ENCODE results near the gene EYS. TPM values are rescaled to one million over a fixed set of nuclear protein-coding genes. Genes with fewer than 3 reads are reported as not detected.

EYS gene
- polyA plus RNA-seq, 1 experiment: not detected

DNA sequence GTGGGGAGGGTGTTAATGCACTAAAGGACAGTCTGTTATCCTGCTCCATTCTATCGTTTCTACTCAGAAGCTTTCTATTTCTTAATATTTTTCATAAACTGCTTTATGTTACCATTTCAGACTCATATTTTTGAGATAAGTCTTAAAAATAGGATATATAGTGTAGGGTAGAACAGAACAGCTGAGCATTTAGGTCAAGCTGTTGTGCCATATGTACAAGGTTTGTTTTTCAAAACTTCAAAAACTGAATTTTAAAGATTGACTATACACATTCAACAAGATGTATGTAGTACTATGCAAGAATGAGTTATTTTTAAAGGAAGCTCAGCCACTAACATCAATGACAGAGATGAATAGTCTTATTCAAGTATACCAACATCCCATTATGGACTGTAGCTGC lies 1634.3 kb downstream of the EYS start:
- TF ChIP-seq, protein P1, sequence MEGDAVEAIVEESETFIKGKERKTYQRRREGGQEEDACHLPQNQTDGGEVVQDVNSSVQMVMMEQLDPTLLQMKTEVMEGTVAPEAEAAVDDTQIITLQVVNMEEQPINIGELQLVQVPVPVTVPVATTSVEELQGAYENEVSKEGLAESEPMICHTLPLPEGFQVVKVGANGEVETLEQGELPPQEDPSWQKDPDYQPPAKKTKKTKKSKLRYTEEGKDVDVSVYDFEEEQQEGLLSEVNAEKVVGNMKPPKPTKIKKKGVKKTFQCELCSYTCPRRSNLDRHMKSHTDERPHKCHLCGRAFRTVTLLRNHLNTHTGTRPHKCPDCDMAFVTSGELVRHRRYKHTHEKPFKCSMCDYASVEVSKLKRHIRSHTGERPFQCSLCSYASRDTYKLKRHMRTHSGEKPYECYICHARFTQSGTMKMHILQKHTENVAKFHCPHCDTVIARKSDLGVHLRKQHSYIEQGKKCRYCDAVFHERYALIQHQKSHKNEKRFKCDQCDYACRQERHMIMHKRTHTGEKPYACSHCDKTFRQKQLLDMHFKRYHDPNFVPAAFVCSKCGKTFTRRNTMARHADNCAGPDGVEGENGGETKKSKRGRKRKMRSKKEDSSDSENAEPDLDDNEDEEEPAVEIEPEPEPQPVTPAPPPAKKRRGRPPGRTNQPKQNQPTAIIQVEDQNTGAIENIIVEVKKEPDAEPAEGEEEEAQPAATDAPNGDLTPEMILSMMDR (IDR thresholded peaks at IDR 0.05; ENCODE audit: low read depth, low read length): no peak
- POLR2A ChIA-PET: no interaction called here

DNA sequence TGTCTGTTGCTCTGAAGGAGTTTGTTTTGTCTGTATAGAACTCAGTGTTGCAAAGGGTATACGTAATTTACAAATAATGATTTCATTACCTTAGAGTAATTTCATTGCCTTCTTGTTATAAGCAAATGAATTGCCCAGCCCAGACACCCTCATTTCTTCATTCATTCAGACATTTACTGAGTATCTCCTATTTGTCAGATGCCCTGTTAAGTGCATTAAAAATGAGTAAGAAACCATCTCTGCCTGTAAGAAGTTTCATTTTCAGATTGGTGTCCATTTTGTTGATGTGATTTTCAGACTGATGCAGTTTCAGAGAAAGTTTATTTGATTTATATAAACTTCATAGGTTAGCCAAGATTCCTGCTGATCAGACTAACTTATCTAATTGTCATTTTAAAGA lies 1642.1 kb downstream of the EYS start:
- Histone ChIP-seq H3K9me3 (ENCODE audit: control insufficient read depth, insufficient read depth, low read length) (no peaks in the 10 kb centered on the region), H3K4me3 (ENCODE audit: low read depth, low read length) (no peak overlapping the region), H3K27me3 (ENCODE audit: control insufficient read depth, insufficient read depth, low read length) (no peaks in the 10 kb centered on the region), H3K27ac (ENCODE audit: low read depth, low read length) (no peak overlapping the region)
- POLR2A ChIA-PET: no interaction called here
- DNase-seq (ENCODE audit: low read depth, low spot score): no peak
- TF ChIP-seq, protein P1 (IDR thresholded peaks at IDR 0.05; ENCODE audit: low read depth, low read length): no peak
- CTCF ChIA-PET: no interaction called here

More for the DNA sequence above, 1634.3 kb downstream of the EYS start:
- CTCF ChIA-PET: interaction anchor here (0.6 kb wide), 1 partner anchor 10 kb away, joined by 3 read pairs; no protein-coding TSS in a partner anchor
- Histone ChIP-seq H3K27ac (ENCODE audit: low read depth, low read length) (no peak overlapping the region), H3K4me3 (ENCODE audit: low read depth, low read length) (no peak overlapping the region), H3K9me3 (ENCODE audit: control insufficient read depth, insufficient read depth, low read length) (no peaks in the 10 kb centered on the region), H3K27me3 (ENCODE audit: control insufficient read depth, insufficient read depth, low read length) (no peaks in the 10 kb centered on the region)
- no peak for DNase-seq (ENCODE audit: low read depth, low spot score)

DNA sequence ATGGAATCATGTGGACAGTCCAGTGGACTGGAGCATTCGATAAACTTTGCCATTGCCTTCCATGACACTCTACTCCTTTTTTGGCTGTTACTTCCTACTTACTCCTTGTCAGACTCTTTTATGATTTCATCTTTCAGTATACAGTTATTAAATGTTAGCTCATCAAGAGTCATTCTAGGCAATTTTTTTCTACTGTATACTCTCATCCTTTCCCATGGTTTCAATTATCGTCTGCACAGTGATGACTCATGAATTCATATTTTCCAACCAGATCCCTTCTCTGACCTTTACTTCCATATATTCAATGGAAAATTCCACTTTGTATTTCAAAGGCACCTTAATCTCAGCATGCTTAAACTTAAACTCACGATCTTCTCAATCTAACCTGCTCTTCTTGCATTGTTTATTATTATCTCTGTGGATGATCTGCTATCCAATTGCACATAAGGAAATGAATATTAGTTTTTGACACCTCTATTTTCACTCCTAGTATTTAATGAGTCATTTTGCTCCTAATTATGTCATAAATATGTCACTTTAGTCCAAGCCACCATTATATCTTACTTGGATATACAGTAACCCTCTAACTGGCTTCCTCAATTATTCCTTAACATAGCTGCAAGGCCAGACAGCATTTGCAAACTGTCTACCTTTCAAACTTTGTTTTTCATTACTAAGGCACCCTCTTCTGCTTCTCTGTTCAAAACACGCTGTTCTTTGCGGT lies 1643.9 kb downstream of the EYS start:
- Histone ChIP-seq H3K4me3 (ENCODE audit: low read depth, low read length) (no peak overlapping the region), H3K9me3 (ENCODE audit: control insufficient read depth, insufficient read depth, low read length) (no peaks in the 10 kb centered on the region), H3K27me3 (ENCODE audit: control insufficient read depth, insufficient read depth, low read length) (no peaks in the 10 kb centered on the region), H3K27ac (ENCODE audit: low read depth, low read length) (no peak overlapping the region)
- ChIA-PET POLR2A (no interaction called here), CTCF (interaction anchor here (0.5 kb wide), 1 partner anchor 9 kb away, joined by 3 read pairs; no protein-coding TSS in a partner anchor)
- TF ChIP-seq, protein P1 (IDR thresholded peaks at IDR 0.05; ENCODE audit: low read depth, low read length): no peak
- no peak for DNase-seq (ENCODE audit: low read depth, low spot score)

DNA sequence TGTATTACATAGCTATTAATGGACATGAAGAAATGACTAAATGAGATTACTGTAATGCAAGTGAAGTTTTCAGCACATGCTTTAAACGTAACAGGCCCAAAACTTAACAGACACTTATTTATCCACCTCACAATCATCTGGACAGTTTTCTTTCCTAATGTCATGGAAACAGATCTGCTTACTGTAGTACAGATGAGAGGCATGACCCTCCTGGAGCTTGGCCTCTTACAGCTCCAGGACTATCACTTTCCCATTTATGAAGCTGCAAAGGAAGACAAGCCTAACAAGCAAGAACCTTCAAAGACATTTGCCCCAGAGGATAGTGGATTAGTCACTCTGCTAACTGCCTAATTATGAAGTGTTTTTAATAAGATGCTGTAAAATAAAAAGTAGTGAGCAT lies 1652.2 kb downstream of the EYS start:
- TF ChIP-seq, protein P1 (IDR thresholded peaks at IDR 0.05; ENCODE audit: low read depth, low read length): no peak
- DNase-seq (ENCODE audit: low read depth, low spot score): no peak
- no peak overlapping the region for H3K4me3 ChIP-seq (ENCODE audit: low read depth, low read length)
- POLR2A ChIA-PET: no interaction called here
- CTCF ChIA-PET: no interaction called here
- H3K27me3 ChIP-seq (ENCODE audit: control insufficient read depth, insufficient read depth, low read length): no peaks in the 10 kb centered on the region
- H3K27ac ChIP-seq (ENCODE audit: low read depth, low read length): no peak overlapping the region
- no peaks in the 10 kb centered on the region for H3K9me3 ChIP-seq (ENCODE audit: control insufficient read depth, insufficient read depth, low read length)

DNA sequence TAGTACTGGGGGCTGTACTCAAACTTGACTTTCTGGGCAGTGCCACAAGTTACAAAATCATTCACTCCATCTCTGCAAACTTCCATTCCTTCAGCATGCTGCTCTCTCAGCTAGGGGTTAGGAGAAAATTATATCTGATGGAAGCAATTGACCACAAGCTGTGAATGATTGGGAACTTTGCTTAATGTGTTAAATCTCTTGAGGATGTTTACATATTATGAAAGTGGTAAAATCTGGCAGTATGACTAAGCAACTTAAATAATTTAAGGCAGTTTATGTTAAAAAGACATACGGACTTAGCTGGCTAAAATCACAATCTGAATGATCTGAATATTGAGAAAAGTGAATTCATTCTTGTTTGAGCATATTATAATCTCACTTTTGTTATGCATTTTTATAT lies 1656.4 kb downstream of the EYS start:
- Histone ChIP-seq H3K27ac (ENCODE audit: low read depth, low read length) (no peak overlapping the region), H3K9me3 (ENCODE audit: control insufficient read depth, insufficient read depth, low read length) (no peaks in the 10 kb centered on the region), H3K4me3 (ENCODE audit: low read depth, low read length) (no peak overlapping the region), H3K27me3 (ENCODE audit: control insufficient read depth, insufficient read depth, low read length) (no peaks in the 10 kb centered on the region)
- TF ChIP-seq, protein P1 (IDR thresholded peaks at IDR 0.05; ENCODE audit: low read depth, low read length): no peak
- DNase-seq (ENCODE audit: low read depth, low spot score): no peak
- ChIA-PET POLR2A (no interaction called here), CTCF (no interaction called here)

All from AG04450 (cell line).